Body of pancreas (tissue), 4 donors: Measurements from ENCODE around the gene CXCL8.

Experiments used
- POLR2A ChIP-seq, 3 donors: fragments of 450-650 bp; IDR thresholded peaks; one replicate each; pipeline ENCODE4 v1.6.1; 2016; ENCODE audit warnings: antibody characterized with exemption in 3 of 3, mild to moderate bottlenecking in 2 of 3
- TF ChIP-seq, protein P1 (sequence below), 7 experiments: fragments of 450-650 bp in 4 of 7; fragments of 200-600 bp in 3 of 7; sonication (generic) in 3 of 7; IDR thresholded peaks; one replicate each; pipeline ENCODE4 v1.5.1; 2016 to 2019; ENCODE audit warnings: antibody characterized with exemption in 7 of 7

- no peak for TF ChIP-seq POLR2A (IDR thresholded peaks at IDR 0.05)
- TF ChIP-seq, protein P1, sequence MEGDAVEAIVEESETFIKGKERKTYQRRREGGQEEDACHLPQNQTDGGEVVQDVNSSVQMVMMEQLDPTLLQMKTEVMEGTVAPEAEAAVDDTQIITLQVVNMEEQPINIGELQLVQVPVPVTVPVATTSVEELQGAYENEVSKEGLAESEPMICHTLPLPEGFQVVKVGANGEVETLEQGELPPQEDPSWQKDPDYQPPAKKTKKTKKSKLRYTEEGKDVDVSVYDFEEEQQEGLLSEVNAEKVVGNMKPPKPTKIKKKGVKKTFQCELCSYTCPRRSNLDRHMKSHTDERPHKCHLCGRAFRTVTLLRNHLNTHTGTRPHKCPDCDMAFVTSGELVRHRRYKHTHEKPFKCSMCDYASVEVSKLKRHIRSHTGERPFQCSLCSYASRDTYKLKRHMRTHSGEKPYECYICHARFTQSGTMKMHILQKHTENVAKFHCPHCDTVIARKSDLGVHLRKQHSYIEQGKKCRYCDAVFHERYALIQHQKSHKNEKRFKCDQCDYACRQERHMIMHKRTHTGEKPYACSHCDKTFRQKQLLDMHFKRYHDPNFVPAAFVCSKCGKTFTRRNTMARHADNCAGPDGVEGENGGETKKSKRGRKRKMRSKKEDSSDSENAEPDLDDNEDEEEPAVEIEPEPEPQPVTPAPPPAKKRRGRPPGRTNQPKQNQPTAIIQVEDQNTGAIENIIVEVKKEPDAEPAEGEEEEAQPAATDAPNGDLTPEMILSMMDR (IDR thresholded peaks at IDR 0.05), result no peak
These were observed 17.3 kb upstream of the CXCL8 start for GRCh38 chr4:73723023-73723422.
